ENCODE data around the gene MRPL39.

GRCh38 chr21:25571726-25572121 lies 35.6 kb downstream of the MRPL39 start:
- no peak for TF ChIP-seq POLR2A (IDR thresholded peaks at IDR 0.05)
- TF ChIP-seq CTCF (IDR thresholded peaks at IDR 0.05): no peak
